ENCODE measurements around the gene OR1D5. TPM values are rescaled to one million over a fixed set of nuclear protein-coding genes. Genes with fewer than 3 reads are reported as not detected.

Gene OR1D5
- total RNA-seq, 1 experiment from 2014 or later: not detected

Other genes starting within 250 kb of the OR1D5 start
- gene OR1D2, start 40.8 kb upstream of the OR1D5 start, total RNA-seq (2021; ENCODE audit: unreplicated experiment): not detected
- not detected for gene OR1G1, start 63.9 kb upstream of the OR1D5 start, total RNA-seq (2021; ENCODE audit: unreplicated experiment)
- not detected for gene OR1A2, start 133.9 kb upstream of the OR1D5 start, total RNA-seq (2021; ENCODE audit: unreplicated experiment)
- gene OR1A1, start 144.1 kb upstream of the OR1D5 start, total RNA-seq (2021; ENCODE audit: unreplicated experiment): not detected
- gene OR3A1, start 234.8 kb upstream of the OR1D5 start, total RNA-seq (2021; ENCODE audit: unreplicated experiment): not detected